Heart left ventricle (tissue), 16 donors: ENCODE data around the gene EMILIN3. TPM values are rescaled to one million over a fixed set of nuclear protein-coding genes. Genes with fewer than 3 reads are reported as not detected.

ENCODE experiments used
- ATAC-seq, 4 donors: fragments of 200-7000 bp; cut with Tn5 transposase; one replicate each; pipeline ENCODE4 v1.9.1; 2020 to 2022; ENCODE audit warnings: moderate library complexity in 4 of 4, mild to moderate bottlenecking in 3 of 4, moderate number of reproducible peaks in 1 of 4
- DNase-seq, 5 donors: peaks; one replicate each; pipeline ENCODE4 v3.0.0-alpha.2; 2020
- H3K27ac ChIP-seq, 12 donors: fragments of 200-600 bp; sonication (generic) in 4 of 12; one replicate each; pipeline versions ENCODE4 v1.5.0 to v1.8.0; 2016 to 2022; ENCODE audit warnings: mild to moderate bottlenecking in 2 of 12
- H3K27me3 ChIP-seq, 9 donors: fragments of 200-600 bp; sonication (generic) in 2 of 9; one replicate each; pipeline versions ENCODE4 v1.5.1 to v1.8.0; 2016 to 2022; ENCODE audit warnings: mild to moderate bottlenecking in 3 of 9
- H3K36me3 ChIP-seq, 9 donors: fragments of 200-600 bp; sonication (generic) in 2 of 9; one replicate each; pipeline versions ENCODE4 v1.5.0 to v1.8.0; 2018 to 2022; ENCODE audit warnings: mild to moderate bottlenecking in 2 of 9
- H3K4me1 ChIP-seq, 12 donors: fragments of 200-600 bp; sonication (generic) in 4 of 12; one replicate each; pipeline versions ENCODE4 v1.5.0 to v1.8.0; 2016 to 2022; ENCODE audit warnings: mild to moderate bottlenecking in 3 of 12
- H3K4me3 ChIP-seq, 12 donors: fragments of 200-600 bp; sonication (generic) in 4 of 12; one replicate each; pipeline versions ENCODE4 v1.5.0 to v1.8.0; 2017 to 2022; ENCODE audit warnings: mild to moderate bottlenecking in 9 of 12, moderate library complexity in 4 of 12
- H3K9me3 ChIP-seq, 12 donors: fragments of 200-600 bp; sonication (generic) in 4 of 12; one replicate each; pipeline versions ENCODE4 v1.5.0 to v1.8.0; 2016 to 2022; ENCODE audit warnings: mild to moderate bottlenecking in 1 of 12
- POLR2A ChIP-seq, 2 donors: fragments of 450-650 bp; IDR thresholded peaks; one replicate each; pipeline ENCODE4 v1.6.1; 2017; ENCODE audit warnings: antibody characterized with exemption in 2 of 2, mild to moderate bottlenecking in 2 of 2, moderate library complexity in 2 of 2
- WGBS, 4 donors: extraction: QIAGEN DNeasy Blood & Tissue Kit in 2 of 4; methylation state at CpG; one replicate each; pipeline versions ENCODE4 v1.1.5 to v1.1.7; 2013 to 2018; 5-methylcytosine and 5-hydroxymethylcytosine counted together
- intact Hi-C, 10 donors: fragments of 100-400 bp; cut with DNase I; formaldehyde crosslinking; loops; one replicate each; pipeline versions ENCODE4 v1.11.1 to v1.14.2; 2022
- polyA plus RNA-seq, 2 donors: library from polyadenylated mRNA; stranded (reverse); fragments of 200-250 nt; gene quantifications; one replicate each; pipeline ENCODE4 v1.2.3, GENCODE V29; 2013
- total RNA-seq, 9 donors: library from RNA; depleted of rRNA in 2 of 9; stranded (reverse); fragments of >200 nt in 2 of 9; fragmentation: NEBNext Ultra II Directional in 3 of 9; extraction: Animal tissue kit (Norgen Biotek cat#: 25700) in 3 of 9; gene quantifications; one replicate each; pipeline versions ENCODE4 v1.1.0 to v1.2.4, GENCODE V29; 2016 to 2023
- TF ChIP-seq, protein P1 (sequence below), 12 donors: fragments of 200-600 bp; sonication (generic) in 4 of 12; IDR thresholded peaks; one replicate each; pipeline versions ENCODE4 v1.5.0 to v1.8.0; 2018 to 2022; ENCODE audit warnings: antibody characterized with exemption in 12 of 12, mild to moderate bottlenecking in 5 of 12
- donor health status: ischemic (EF 13 %, LVEDD 7.1; RV severe dilation, severe dysfunction).
- donor health status: healthy with polysubstance abuse.
- donor health status: DM: no; HTN: yes; CAD: no.
- donor health status: DM: no; HTN: no; CAD: no.
- donor health status: ischemic (EF 25% LVEDD 6.9; RV normal size, moderate dysfunction).
- donor health status: ischemic (EF 25% LVEDD 5.7; RV mildly dilated, moderate dysfunction).
- donor health status: healthy.
- donor health status: DM: yes; HTN: yes; CAD: no.
- donor health status: ischemic (EF 35%, LVEDD 5.7; RV mildly dilated, moderate dysfunction).
- donor health status: nonischemic (EF 11% LVEDD 7.7; RV severe dilation, severe dysfunction).
- donor health status: DM: yes; HTN: yes; CAD: no.
- donor health status: PGD.
- donor health status: ischemic (EF 29% LVEDD 5.4; RV normal size, mild dysfunction).
- donor health status: nonischemic (EF 23%, LVEDD 6.1; RV moderate dilation, normal function).

The EMILIN3 gene
- total and polyA plus RNA-seq, 11 donors: 0.24 to 9.3 (median 2.2) TPM

DNA sequence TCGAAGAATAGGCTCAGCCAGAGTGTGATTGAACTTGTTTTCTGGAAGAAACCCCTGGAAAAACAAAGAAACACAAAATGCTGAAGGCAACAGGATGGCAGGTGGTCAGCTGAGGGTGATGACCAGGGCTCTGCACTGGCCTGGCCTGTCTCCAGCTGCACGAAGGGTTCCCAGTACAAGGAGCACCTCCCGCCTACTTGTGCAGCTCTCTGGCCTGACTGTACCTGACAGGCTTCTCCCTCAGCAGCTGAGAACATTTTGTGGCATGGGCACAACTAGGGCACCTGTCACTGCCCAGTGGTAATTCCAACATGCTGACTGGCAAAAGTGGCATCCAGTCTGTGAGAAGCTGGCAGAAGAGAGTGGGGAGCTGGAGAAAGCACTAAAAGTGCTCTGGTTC lies 38.8 kb upstream of the EMILIN3 start:
- 56 to 87% (median 66%) methylated on average over 3 of the region's 3 CpGs for WGBS, 4 donors
- no peaks in the 10 kb centered on the region for H3K9me3 ChIP-seq
- ATAC-seq (peak; percentile 50 to 79 (median 70)), DNase-seq (peak in 2 of 5 donors; percentile 55)
- no peaks in the 10 kb centered on the region for H3K27me3 ChIP-seq
- H3K4me3 ChIP-seq: no peak overlapping the region
- intact Hi-C loops: loop anchor here in 8 of 10 donors (5.0 to 10.0 kb wide), 9 partner anchors 38 to 271 kb away; partner anchors contain the start of genes LPIN3 (in 3 of the 8), PLCG1 (in 2 of the 8) and EMILIN3 (in 1 of the 8)
- H3K36me3 ChIP-seq: peaks cover 0 to 77% (median 58%) of the 10 kb centered on the region in 9 donors
- peak overlapping the region in 1 of 12 donors; percentile 31 for H3K27ac ChIP-seq
- H3K4me1 ChIP-seq: peaks cover 0 to 41% (median 22%) of the 10 kb centered on the region in 12 donors
- TF ChIP-seq, protein P1, sequence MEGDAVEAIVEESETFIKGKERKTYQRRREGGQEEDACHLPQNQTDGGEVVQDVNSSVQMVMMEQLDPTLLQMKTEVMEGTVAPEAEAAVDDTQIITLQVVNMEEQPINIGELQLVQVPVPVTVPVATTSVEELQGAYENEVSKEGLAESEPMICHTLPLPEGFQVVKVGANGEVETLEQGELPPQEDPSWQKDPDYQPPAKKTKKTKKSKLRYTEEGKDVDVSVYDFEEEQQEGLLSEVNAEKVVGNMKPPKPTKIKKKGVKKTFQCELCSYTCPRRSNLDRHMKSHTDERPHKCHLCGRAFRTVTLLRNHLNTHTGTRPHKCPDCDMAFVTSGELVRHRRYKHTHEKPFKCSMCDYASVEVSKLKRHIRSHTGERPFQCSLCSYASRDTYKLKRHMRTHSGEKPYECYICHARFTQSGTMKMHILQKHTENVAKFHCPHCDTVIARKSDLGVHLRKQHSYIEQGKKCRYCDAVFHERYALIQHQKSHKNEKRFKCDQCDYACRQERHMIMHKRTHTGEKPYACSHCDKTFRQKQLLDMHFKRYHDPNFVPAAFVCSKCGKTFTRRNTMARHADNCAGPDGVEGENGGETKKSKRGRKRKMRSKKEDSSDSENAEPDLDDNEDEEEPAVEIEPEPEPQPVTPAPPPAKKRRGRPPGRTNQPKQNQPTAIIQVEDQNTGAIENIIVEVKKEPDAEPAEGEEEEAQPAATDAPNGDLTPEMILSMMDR (IDR thresholded peaks at IDR 0.05): no peak
- no peak for TF ChIP-seq POLR2A (IDR thresholded peaks at IDR 0.05)

DNA sequence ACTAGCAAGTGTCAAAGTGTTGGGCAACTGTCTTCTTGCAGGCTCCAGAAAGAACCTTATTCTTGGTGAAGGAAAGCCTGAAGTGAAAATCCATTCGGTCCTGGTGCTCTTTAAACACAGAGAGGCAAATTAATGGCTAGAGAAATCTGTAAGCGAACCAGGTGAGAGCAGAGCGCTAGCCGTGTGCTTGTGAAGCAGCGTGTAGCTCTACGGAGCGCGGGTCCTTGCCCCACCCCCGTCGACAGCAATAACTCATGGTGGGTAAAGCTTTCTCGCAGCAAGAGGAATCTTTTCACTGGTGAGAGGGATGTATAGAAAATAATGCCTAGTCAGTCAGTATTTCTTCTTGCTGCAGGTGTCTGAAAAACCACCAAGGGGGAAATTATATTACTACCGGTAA lies 37.0 kb upstream of the EMILIN3 start:
- Histone ChIP-seq H3K36me3 (peaks cover 0 to 61% (median 51%) of the 10 kb centered on the region in 9 donors), H3K27me3 (no peaks in the 10 kb centered on the region), H3K27ac (no peak overlapping the region), H3K9me3 (no peaks in the 10 kb centered on the region), H3K4me3 (no peak overlapping the region), H3K4me1 (peaks cover 0 to 33% (median 15%) of the 10 kb centered on the region in 12 donors)
- intact Hi-C loops: loop anchor here in 4 of 10 donors (10.0 kb wide), 3 partner anchors 159 to 269 kb away; partner anchors contain the start of gene PLCG1 (in 1 of the 4)
- ATAC-seq: no peak
- no peak for TF ChIP-seq POLR2A (IDR thresholded peaks at IDR 0.05)
- TF ChIP-seq, protein P1 (IDR thresholded peaks at IDR 0.05): no peak
- 92 to 97% (median 95%) methylated on average over 12 of the region's 12 CpGs for WGBS, 4 donors
- DNase-seq: no peak

DNA sequence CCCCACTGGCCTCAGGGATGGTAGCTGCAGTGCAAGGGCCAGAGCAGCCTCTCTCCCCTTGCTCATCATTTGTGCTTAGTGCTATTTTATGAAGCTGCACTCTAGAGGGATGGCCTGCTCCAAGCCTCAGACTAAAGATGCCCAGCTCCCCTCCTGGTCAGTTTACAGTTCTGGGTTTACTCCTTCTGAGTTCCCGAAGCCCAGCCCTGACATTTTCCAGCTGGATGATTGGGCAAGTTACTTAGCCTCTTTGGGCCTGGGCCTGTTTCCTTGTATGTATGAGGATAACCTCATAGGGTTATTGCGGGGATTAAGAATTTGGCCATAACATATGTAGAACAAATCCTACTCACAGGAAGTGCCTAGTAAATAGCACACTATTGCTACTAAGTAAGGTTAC lies 31.8 kb upstream of the EMILIN3 start:
- peak overlapping the region in 7 of 12 donors; percentile 5 to 70 (median 45) for H3K27ac ChIP-seq

More for the DNA sequence above, 31.8 kb upstream of the EMILIN3 start:
- Histone ChIP-seq H3K36me3 (peaks cover 0 to 17% (median 5%) of the 10 kb centered on the region in 9 donors), H3K27me3 (no peaks in the 10 kb centered on the region), H3K4me1 (peaks cover 0 to 53% (median 17%) of the 10 kb centered on the region in 12 donors), H3K4me3 (no peak overlapping the region), H3K9me3 (no peaks in the 10 kb centered on the region)
- intact Hi-C loops: loop anchor here in 2 of 10 donors (5.0 to 10.0 kb wide), 2 partner anchors 36 to 154 kb away; no protein-coding TSS in a partner anchor
- DNase-seq: peak in 3 of 5 donors; percentile 40 to 71 (median 63)
- peak; percentile 17 to 62 (median 52) for ATAC-seq
- WGBS, 4 donors: 69 to 85% (median 78%) methylated on average over 2 of the region's 2 CpGs
- TF ChIP-seq, protein P1 (IDR thresholded peaks at IDR 0.05): no peak
- no peak for TF ChIP-seq POLR2A (IDR thresholded peaks at IDR 0.05)
